ENCODE data around the gene B3GLCT. TPM values are rescaled to one million over a fixed set of nuclear protein-coding genes. Genes with fewer than 3 reads are reported as not detected.

The B3GLCT gene
- 2.3 and 16.5 TPM in 2 replicates for total RNA-seq (ENCODE audit: low replicate concordance)
- long read RNA-seq, full-length matches to known transcripts = 1 of 2 reads
- long read RNA-seq, partial matches to known transcripts = 0 of 2 reads
- long read RNA-seq, other reads (novel, unspliced or antisense) = 1 of 2 reads

- Mint-ChIP-seq H3K27ac (peak within 1 kb of the TSS; percentile 78), H3K9me3 (no peaks in the 10 kb centered on the region), H3K27me3 (peaks cover 48% of the 10 kb centered on the region), H3K36me3 (peaks cover 7% of the 10 kb centered on the region), H3K4me3 (peak within 1 kb of the TSS; percentile 84), H3K4me1 (ENCODE audit: unreplicated experiment) (peaks cover 29% of the 10 kb centered on the region)
- TF ChIP-seq, protein P1, sequence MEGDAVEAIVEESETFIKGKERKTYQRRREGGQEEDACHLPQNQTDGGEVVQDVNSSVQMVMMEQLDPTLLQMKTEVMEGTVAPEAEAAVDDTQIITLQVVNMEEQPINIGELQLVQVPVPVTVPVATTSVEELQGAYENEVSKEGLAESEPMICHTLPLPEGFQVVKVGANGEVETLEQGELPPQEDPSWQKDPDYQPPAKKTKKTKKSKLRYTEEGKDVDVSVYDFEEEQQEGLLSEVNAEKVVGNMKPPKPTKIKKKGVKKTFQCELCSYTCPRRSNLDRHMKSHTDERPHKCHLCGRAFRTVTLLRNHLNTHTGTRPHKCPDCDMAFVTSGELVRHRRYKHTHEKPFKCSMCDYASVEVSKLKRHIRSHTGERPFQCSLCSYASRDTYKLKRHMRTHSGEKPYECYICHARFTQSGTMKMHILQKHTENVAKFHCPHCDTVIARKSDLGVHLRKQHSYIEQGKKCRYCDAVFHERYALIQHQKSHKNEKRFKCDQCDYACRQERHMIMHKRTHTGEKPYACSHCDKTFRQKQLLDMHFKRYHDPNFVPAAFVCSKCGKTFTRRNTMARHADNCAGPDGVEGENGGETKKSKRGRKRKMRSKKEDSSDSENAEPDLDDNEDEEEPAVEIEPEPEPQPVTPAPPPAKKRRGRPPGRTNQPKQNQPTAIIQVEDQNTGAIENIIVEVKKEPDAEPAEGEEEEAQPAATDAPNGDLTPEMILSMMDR (conservative IDR thresholded peaks at IDR 0.05) = peak; percentile 93
- peak; percentile 92 for DNase-seq (ENCODE audit: extremely low spot score, unreplicated experiment)
These were observed at the start of gene B3GLCT for GRCh38 chr13:31199849-31200636. B3GLCT (plus strand) TSS chr13:31199975; CDS start chr13:31200085, 110 bp downstream.

DNA sequence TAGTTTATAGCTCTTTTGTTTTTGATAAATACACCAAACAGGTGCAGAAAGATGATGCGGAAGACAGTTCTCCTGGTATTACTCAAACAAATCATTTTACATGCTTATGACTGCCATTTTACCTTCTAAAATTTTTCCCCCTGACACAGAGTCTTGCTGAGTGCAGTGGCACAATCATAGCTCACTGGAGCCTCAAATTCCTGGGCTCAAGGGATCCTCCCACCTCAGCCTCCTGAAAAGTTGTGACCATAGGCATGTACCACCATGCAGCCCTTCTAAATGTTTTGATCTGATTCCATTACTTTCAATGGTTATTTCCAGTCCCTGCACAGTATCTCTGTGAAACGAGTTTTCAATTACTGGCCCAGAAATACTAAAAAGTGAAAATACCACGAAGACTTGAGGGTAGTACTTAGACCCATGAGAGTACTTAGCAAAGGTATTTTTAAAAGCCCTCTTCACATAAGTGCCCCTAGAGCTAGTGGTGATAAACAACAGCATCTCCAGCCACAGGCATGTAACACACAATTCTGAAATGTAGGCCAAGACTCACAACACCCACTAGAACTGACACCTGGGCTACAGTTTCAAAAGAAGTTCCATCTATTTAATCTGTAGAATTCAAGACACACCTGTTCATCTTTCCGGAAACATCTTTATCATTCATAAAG is 49.3 kb upstream of the B3GLCT start:
- Mint-ChIP-seq H3K4me1 (ENCODE audit: unreplicated experiment) (no peaks in the 10 kb centered on the region), H3K27me3 (no peaks in the 10 kb centered on the region), H3K27ac (no peak overlapping the region), H3K9me3 (no peaks in the 10 kb centered on the region), H3K36me3 (peaks cover 48% of the 10 kb centered on the region), H3K4me3 (no peak overlapping the region)
- no peak for DNase-seq (ENCODE audit: extremely low spot score, unreplicated experiment)
- TF ChIP-seq, protein P1 (conservative IDR thresholded peaks at IDR 0.05) = no peak

DNA sequence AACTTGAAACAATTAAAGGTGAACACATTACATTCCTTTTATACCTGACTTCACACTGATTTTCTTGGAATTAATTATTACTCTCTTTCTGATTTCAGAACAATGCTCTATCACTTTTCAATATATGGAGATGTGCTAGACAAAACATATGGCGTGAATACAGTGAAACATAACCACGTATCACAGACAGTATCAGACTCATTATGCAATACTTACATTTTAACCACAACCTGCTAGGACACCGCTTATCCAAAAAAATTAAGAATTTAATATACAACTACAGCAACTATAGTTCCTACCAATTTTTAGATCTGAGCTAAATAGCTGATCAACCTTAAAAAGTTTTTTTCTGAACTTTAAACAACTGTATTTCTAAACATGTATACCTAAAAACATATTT is 47.9 kb upstream of the B3GLCT start:
- no peak overlapping the region for H3K27ac Mint-ChIP-seq
- H3K4me3 Mint-ChIP-seq = no peak overlapping the region
- no peaks in the 10 kb centered on the region for H3K27me3 Mint-ChIP-seq
- H3K4me1 Mint-ChIP-seq (ENCODE audit: unreplicated experiment) = no peaks in the 10 kb centered on the region
- TF ChIP-seq, protein P1 (conservative IDR thresholded peaks at IDR 0.05) = no peak
- H3K9me3 Mint-ChIP-seq = no peaks in the 10 kb centered on the region
- no peak for DNase-seq (ENCODE audit: extremely low spot score, unreplicated experiment)
- H3K36me3 Mint-ChIP-seq = peaks cover 50% of the 10 kb centered on the region

GRCh38 chr13:31154939-31155338 is 44.8 kb upstream of the B3GLCT start:
- Mint-ChIP-seq H3K4me3 (no peak overlapping the region), H3K4me1 (ENCODE audit: unreplicated experiment) (peaks cover 15% of the 10 kb centered on the region), H3K27me3 (no peaks in the 10 kb centered on the region), H3K36me3 (peaks cover 38% of the 10 kb centered on the region), H3K9me3 (no peaks in the 10 kb centered on the region), H3K27ac (no peak overlapping the region)
- no peak for DNase-seq (ENCODE audit: extremely low spot score, unreplicated experiment)
- TF ChIP-seq, protein P1 (conservative IDR thresholded peaks at IDR 0.05) = no peak

DNA sequence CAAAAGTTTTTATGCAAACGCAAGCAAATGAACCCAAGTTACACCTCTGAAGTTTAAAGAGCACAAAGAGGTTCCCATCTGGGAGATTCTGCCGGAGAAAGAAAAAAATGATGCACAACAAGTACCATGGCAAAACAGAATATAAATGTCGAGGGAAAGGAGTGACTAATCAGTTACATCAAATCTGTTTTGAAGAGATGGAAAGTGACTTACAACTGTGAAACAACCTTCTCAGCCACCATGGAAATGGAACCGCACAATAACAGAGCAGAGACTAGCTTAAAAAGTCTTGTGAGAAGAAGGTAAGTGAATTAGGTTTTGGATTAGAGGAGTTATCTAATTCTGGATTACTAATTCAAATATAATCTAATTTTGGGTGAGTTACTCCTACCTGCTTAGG is 40.5 kb upstream of the B3GLCT start:
- Mint-ChIP-seq H3K4me3 (peak overlapping the region; percentile 97), H3K9me3 (no peaks in the 10 kb centered on the region), H3K36me3 (peaks cover 21% of the 10 kb centered on the region)

More for the DNA sequence above, 40.5 kb upstream of the B3GLCT start:
- Mint-ChIP-seq H3K27me3 (no peaks in the 10 kb centered on the region), H3K4me1 (ENCODE audit: unreplicated experiment) (peaks cover 23% of the 10 kb centered on the region), H3K27ac (no peak overlapping the region)
- TF ChIP-seq, protein P1 (conservative IDR thresholded peaks at IDR 0.05) = no peak
- DNase-seq (ENCODE audit: extremely low spot score, unreplicated experiment) = no peak

Measured in type B pancreatic cell (in vitro differentiated cells).